SU-DHL-6 (cell line): ENCODE results near the gene ARHGAP8.

Source experiments
- H2AFZ ChIP-seq: fragments of 200-600 bp; sonication (generic); 2 replicates; pipeline ENCODE4 v1.6.1; 2014; ENCODE audit warnings: low read depth, mild to moderate bottlenecking, moderate library complexity, mixed read lengths, antibody characterized with exemption, low read length; ENCODE audit not compliant: severe bottlenecking
- H3F3A ChIP-seq: fragments of 200-600 bp; shearing (Covaris generic); 2 replicates; pipeline ENCODE4 v1.6.0; 2016; ENCODE audit warnings: antibody characterized with exemption, mild to moderate bottlenecking; ENCODE audit not compliant: insufficient read depth
- H3K27ac ChIP-seq: fragments of 200-600 bp; sonication (generic); 2 replicates; pipeline ENCODE4 v1.5.1; 2016; ENCODE audit warnings: low read depth, mild to moderate bottlenecking, low read length, moderate library complexity, mixed read lengths
- H3K27me3 ChIP-seq: fragments of 200-600 bp; sonication (generic), shearing (Covaris generic); 2 replicates; pipeline ENCODE4 v1.6.0; 2014; ENCODE audit warnings: mild to moderate bottlenecking, low read length
- H3K36me3 ChIP-seq: fragments of 200-600 bp; sonication (generic); 2 replicates; pipeline ENCODE4 v1.6.1; 2014; ENCODE audit warnings: mild to moderate bottlenecking, low read length, mixed read lengths
- H3K4me2 ChIP-seq: fragments of 300-600, 200-600 bp; shearing (Covaris generic), sonication (generic); 2 replicates; pipeline ENCODE4 v1.6.0; 2014; ENCODE audit warnings: low read length, low read depth, mild to moderate bottlenecking; ENCODE audit not compliant: poor library complexity, severe bottlenecking
- H3K4me3 ChIP-seq: fragments of 200-600 bp; sonication (generic); 2 replicates; pipeline ENCODE4 v1.5.1; 2014; ENCODE audit warnings: antibody characterized with exemption, low read length, mild to moderate bottlenecking, mixed read lengths; ENCODE audit not compliant: insufficient read depth, poor library complexity, severe bottlenecking
- H3K79me2 ChIP-seq: fragments of 200-600 bp; sonication (generic); 2 replicates; pipeline ENCODE4 v1.6.1; 2014; ENCODE audit warnings: mild to moderate bottlenecking, low read length, moderate library complexity; ENCODE audit not compliant: insufficient read depth
- H3K9ac ChIP-seq: fragments of 200-600 bp; sonication (generic); 2 replicates; pipeline ENCODE4 v1.7.0; 2014; ENCODE audit warnings: mild to moderate bottlenecking, low read length
- H3K9me2 ChIP-seq: fragments of 200-600 bp; sonication (generic); replicated peaks from 2 replicates; pipeline ENCODE4 v1.6.1; 2014; ENCODE audit warnings: low read length; ENCODE audit not compliant: insufficient read depth
- H3K9me3 ChIP-seq: fragments of 200-600 bp; sonication (generic); 2 replicates; pipeline ENCODE4 v1.6.1; 2014; ENCODE audit warnings: low read length, mixed read lengths; ENCODE audit not compliant: insufficient read depth
- H4K20me1 ChIP-seq: fragments of 200-600 bp; sonication (generic); 2 replicates; pipeline ENCODE4 v1.6.1; 2014; ENCODE audit warnings: low read depth, mild to moderate bottlenecking, antibody characterized with exemption, low read length, moderate library complexity, mixed read lengths
- CTCF ChIP-seq: fragments of 200-600 bp; sonication (generic); IDR thresholded peaks from one replicate; pipeline ENCODE4 v1.5.1; 2017; ENCODE audit warnings: antibody characterized with exemption, mild to moderate bottlenecking, low read length, moderate library complexity; ENCODE audit not compliant: insufficient read depth, poor library complexity, severe bottlenecking
- EZH2phosphoT487 ChIP-seq: fragments of 200-600 bp; sonication (generic), shearing (Covaris generic); conservative IDR thresholded peaks from 2 replicates; pipeline ENCODE4 v1.6.1; 2018; ENCODE audit warnings: mild to moderate bottlenecking, antibody characterized with exemption, low read length, moderate library complexity, mixed read lengths

Gene ARHGAP8

DNA sequence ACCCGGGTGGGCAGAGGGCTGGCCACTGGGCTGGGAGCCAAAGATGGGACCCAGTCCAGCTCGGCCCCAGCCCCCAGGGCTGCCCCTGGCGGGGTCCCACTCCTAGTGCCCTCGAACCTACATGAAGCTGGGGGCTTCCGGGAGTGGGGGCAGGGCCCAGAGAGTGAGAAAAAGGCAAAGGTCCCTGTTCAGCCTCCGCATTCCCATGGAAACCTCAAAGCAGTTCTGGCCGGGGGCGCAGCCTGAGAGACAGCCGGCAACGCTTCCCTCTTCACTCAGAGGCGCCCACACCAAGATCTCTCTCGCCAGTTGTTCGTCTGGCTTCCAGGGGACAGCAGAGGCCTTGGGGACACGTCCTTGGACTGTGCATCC lies 22.4 kb upstream of the ARHGAP8 start:
- H3K27ac ChIP-seq, result no peak overlapping the region
- TF ChIP-seq CTCF (no peak), EZH2phosphoT487 (no peak)
- no peaks in the 10 kb centered on the region for H3K9me3 ChIP-seq
- no peaks in the 10 kb centered on the region for H3K27me3 ChIP-seq
- no peaks in the 10 kb centered on the region for H4K20me1 ChIP-seq
- no peaks in the 10 kb centered on the region for H3F3A ChIP-seq
- no peaks in the 10 kb centered on the region for H3K9me2 ChIP-seq
- no peak overlapping the region for H3K9ac ChIP-seq
- H2AFZ ChIP-seq, result no peak overlapping the region
- H3K4me3 ChIP-seq, result no peak overlapping the region
- H3K36me3 ChIP-seq, result no peaks in the 10 kb centered on the region
- no peak overlapping the region for H3K4me2 ChIP-seq
- no peaks in the 10 kb centered on the region for H3K79me2 ChIP-seq

DNA sequence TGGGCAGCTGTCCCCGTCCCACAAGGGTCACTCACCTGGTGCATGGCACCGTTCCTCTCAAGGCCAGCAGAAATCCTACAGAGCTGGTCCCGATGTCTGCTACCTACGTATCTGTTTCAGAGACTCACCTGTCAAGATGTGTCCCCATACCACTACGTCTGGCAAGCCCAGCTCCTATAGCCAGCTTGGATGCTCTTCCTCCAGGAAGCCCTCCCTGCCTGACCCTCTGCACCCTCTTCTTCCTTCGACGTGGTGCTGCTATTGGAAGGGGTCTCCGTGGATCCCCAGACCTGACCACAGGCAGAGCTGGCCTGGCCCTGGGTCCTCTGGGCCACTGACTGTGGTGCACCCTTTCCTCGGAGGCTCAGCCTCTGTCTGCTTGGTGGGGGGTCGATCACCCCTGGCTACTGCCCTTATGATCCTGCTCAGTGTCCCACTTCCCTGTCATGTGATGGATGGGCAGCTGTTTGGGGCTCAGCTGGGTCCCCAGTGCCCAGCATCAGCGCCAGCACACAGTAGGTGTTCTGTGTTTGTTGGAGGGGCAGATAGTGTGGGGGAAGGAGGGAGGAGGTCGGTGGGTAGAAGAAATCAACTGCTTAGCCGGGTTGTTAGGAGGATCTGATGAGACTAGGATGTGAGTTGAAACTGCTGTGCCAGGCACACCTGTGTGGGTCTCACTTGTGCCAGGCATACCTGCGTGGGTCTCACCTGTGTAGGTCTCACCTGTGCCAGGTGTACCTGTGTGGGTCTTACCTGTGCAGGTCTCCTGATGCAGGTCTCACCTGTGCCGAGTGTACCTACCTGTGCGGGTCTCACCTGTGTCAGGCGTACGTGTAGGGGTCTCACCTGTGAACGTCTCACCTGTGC lies 21.7 kb upstream of the ARHGAP8 start:
- Histone ChIP-seq H3K36me3 (no peaks in the 10 kb centered on the region), H3K27ac (no peak overlapping the region), H4K20me1 (no peaks in the 10 kb centered on the region), H3K4me2 (no peak overlapping the region), H3K4me3 (no peak overlapping the region), H3K9me2 (no peaks in the 10 kb centered on the region), H3K9me3 (no peaks in the 10 kb centered on the region), H3K79me2 (no peaks in the 10 kb centered on the region), H3F3A (no peaks in the 10 kb centered on the region), H2AFZ (no peak overlapping the region), H3K9ac (no peak overlapping the region), H3K27me3 (no peaks in the 10 kb centered on the region)
- no peak for TF ChIP-seq EZH2phosphoT487
- TF ChIP-seq CTCF, result no peak

DNA sequence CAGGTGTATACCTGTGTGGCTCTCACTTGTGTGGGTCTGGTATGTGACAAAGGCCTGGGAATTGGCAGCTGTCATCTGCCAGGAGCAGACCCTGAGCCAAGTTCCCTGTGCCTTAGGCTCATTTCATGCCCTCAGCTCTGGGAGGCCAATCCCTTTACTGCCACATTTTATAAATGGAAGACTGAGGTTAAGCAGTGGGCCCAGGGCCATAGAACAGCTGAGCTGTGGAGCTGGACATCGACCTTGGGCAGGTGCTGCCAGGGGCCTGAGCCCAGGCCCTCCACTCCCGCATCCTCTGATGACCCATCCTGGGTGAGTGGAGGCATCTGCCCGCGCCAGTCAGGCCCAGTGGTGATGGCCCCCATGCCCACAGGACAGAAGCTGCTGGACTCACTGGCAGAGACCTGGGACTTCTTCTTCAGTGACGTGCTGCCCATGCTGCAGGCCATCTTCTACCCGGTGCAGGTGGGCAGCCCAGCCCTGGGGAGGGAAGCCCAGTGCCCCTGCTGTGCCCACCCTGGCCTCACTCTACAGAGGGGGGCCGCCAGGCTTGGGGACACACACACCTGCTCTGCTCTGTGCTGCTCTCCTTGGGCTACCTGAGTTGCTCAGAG lies 20.9 kb upstream of the ARHGAP8 start:
- H3K27ac ChIP-seq, result no peak overlapping the region
- TF ChIP-seq EZH2phosphoT487, result no peak
- no peak for TF ChIP-seq CTCF
- H3K9me2 ChIP-seq, result no peaks in the 10 kb centered on the region
- H3K36me3 ChIP-seq, result no peaks in the 10 kb centered on the region
- no peak overlapping the region for H3K4me2 ChIP-seq
- no peak overlapping the region for H2AFZ ChIP-seq
- H3K79me2 ChIP-seq, result no peaks in the 10 kb centered on the region
- no peaks in the 10 kb centered on the region for H3K27me3 ChIP-seq
- H3K9ac ChIP-seq, result no peak overlapping the region
- H4K20me1 ChIP-seq, result no peaks in the 10 kb centered on the region
- no peaks in the 10 kb centered on the region for H3F3A ChIP-seq
- H3K4me3 ChIP-seq, result no peak overlapping the region
- H3K9me3 ChIP-seq, result no peaks in the 10 kb centered on the region
